ENCODE measurements around the gene EIF1B. TPM values are rescaled to one million over a fixed set of nuclear protein-coding genes. Genes with fewer than 3 reads are reported as not detected.

Gene EIF1B
- polyA plus RNA-seq, 5 donors = 97.0 to 112 (median 104) TPM

DNA sequence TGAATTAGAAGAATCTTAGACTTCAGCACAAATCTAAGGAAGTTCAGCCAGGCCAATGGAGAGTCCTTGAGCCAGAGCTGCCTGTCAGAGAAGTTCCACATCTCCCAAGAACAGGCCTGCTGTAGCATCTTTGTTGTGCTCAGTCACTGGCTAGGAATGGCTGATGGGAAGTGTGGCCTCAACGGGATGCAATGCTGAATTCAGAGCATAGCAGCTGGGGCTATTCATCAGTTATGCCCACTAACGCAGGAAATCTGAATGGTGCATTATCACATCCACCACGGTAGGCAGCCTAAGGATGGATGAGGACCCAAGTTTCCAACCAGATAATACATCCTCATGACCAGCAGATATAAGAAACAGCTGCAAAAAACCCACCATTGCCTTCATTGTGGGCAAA, 3.2 kb upstream of the EIF1B start:
- DNase-seq = no peak

DNA sequence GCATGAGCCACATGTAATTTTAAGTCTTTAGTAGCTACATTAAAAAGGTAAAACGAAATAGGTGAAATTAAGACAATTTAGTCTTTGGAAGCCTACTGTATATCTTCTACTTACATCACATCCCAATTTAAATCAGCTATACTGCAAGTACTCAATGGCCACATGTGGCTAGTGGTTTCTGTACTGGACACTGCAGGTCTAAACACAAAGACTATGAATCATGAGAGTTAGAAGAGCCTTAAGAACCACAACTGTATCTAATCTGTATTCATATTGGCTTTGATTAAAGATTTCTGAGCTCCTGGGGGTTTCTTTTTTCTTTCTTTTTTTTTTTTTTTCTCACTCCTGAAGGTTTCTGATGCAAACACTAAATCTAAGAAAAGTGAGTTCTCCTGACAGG, 2.3 kb upstream of the EIF1B start:
- DNase-seq = no peak

DNA sequence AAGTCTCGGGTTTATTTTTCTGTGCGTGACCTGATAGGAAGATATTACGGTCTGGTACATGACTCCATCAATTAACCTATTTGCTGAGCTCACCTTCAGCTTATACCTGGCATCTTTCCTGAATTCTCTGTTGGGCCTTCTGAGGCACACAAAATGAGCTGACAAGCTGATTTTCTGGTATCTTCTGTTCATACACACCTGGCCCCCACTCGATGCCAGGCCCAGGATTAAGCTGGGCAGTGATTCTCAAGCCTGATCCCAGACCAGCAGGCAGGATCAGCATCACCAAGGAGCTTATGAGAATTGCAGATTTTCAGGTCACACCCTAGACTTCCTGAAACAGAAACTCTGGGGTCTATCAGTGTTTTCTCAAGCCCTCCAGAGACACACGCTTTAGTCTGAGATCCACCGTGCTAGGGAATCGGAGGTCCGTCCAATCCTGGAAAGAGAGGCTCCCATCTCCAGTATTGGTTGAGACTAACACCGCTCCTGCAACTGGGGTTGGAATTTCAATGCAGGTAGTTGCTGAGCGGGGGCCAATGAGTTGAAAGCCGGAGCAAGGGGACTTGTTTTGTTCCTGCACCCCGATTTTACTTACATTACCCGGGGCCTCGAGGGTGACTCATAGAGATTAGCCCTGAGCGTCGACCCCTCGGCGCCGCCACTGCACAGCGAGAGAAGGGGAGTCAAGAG, 636 bp upstream of the EIF1B start:
- no peak for DNase-seq

DNA sequence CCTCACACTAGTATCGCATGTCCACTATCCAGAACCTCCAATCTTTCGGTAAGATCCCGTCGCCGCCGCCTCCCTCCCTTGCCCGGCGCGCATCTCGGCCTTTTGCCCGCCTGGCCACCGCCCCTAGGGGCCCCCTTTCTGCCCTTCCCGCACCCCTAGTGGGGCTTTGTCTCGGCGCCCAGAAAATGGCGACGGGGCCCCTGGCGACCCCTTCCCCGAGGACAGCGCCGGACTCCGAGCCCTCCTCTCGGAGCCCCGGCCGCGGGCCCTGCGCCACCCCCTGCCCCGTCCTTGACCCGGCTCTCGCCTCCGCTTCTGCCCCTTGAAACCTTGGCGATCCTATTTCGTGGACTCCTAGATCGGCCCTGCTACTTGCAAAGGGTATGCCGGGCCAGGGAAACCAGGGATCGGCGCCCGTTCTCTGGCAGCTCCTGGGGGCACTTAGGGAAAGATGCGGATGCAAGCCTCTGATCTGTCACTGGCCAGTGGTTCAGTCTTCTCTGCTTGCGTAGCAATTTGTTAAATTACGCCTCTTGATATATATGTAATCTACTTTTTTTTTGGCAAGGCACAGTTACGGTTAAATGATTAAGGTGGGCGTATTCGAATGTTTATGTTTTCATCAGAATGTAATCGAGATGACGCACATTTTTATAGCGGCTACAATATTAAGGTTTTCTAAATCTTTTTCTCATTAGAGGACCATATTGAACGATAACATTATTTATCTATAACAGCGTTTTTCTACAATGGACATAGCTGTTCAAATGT, 603 bp downstream of the EIF1B start:
- DNase-seq = peak in 1 of 2 donors; percentile 67

DNA sequence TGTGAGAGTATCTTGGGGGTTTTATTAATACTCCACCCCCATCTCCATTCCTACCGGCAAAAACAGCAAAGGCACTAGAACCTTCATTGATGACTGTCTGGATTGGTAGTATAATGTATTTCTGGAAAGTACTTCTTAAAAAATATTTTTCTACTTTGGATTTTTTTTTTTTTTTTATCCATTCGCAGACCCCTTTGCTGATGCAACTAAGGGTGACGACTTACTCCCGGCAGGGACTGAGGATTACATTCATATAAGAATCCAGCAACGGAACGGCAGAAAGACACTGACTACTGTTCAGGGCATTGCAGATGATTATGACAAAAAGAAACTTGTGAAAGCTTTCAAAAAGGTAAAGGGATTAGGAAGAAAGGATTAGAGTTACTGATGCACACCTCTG, 1.2 kb downstream of the EIF1B start:
- DNase-seq = no peak

DNA sequence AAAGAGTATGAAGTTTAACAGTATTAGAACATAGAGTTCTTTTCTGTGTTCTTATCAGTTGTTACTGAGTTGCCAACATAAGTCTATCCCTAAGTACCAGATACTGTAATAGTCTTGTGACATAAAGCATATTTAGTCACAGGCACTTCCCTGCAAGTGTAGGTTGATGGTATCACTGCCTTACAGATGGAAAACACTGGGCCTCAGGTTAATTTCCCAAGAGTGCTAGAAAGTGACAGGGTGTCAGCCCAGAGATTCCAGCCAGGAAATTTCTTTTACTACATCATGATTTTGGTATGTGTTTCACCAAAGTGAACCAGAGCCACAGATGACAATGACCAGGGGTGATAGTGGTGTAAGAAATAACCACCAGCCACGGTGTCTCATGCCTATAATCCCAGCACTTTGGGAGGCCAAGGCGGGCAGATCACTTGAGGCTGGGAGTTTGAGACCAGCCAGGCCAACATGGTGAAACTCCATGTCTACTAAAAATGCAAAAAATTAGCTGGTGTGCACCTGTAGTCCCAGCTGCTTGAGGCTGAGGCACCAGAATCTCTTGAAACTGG, 3.2 kb downstream of the EIF1B start:
- DNase-seq = no peak

DNA sequence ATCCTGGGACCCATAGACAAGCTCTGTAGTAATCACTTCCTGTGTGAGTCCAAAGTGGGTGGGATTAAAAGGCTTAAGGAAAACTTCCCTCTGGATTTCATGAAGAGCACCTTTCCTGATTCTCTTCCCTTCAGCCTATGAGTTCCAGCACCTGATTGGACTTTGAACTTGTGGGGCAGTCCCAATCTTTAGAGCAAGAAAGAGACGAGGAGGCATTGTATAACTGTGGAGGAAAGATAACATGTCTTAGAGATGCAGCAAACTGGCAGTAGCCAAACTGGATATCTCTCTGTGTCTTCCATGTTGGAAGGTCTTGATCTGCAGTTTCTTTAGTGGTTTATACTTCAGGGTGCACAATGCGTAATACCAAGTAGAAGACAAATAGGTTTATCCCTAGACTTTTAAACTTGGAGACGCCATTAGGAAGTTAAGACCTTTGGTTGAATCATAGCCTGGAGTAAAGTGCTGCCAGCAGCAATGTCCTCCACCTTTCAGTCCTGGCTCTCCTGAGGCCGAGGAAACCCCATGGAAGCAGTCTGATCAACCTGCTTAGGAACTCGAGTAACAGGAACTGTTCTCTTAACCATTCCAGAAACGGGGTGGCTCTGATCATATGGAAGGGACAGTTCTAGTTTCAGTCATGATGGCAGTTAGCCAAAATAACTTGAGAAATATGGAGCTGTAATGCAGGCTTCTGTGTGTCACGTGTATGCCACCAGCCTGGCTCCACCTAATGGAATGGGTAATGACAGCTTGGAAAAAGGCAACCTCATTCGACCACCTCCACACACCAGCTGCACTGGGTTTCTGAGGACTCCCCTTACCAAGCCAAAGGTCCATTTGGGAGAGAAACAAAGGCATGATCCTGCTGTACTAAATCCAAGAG, 4.7 kb downstream of the EIF1B start:
- DNase-seq = no peak

DNA sequence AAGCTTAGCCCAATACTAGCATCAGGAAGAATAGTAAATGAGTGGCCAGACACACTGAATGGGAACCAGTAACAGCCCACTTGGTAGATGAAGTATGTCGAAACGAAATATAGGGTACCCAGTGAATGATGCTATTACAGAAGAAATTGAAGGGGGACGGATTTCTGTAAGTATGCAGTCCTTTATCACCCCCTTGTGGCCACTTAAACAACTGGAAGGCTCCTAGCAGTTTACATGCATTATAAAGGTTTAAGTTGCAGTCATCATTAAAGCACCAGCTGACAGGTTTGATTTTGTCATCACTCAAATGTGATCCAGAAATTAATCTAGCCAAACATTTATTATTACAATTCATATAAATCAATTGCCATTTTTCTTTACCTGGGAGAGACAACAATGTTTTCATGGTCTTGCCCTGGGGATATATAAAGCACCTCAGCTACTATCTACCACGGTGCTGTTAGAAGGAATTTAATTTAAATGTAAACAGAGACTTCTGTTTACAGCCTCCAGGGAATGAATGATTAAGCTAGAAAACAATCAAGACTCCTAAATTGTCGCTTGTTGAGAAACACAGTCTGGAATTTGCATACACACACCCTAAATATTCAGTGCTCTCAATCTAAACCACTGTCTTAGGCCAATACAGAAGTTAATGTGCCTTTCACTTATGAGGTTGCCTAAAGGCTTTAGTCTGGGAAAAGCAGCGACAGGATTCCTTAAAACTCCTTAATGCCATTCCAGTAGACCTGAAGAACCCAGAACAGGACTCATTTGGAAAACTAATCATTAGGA, 7.8 kb downstream of the EIF1B start:
- peak in 1 of 2 donors; percentile 48 for DNase-seq

DNA sequence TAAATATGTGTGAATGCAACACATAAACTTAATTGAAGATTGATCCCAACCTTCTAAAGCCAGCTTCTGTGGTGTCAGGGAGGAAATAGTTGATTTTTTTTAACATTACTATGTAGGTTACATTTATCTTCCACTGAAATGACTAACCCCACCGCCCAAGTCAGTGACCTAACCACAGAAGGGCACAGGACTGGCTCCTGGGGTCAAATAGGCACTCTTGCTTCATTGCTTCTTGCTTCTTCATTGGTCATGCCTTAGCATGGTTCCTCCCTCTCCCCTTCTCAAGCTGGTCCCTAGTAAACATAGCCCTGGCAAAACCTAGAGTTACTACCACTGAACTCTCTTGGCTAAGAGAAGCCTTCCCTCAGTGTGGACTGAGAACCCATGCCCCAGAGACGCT, 12.3 kb downstream of the EIF1B start:
- no peak for DNase-seq

DNA sequence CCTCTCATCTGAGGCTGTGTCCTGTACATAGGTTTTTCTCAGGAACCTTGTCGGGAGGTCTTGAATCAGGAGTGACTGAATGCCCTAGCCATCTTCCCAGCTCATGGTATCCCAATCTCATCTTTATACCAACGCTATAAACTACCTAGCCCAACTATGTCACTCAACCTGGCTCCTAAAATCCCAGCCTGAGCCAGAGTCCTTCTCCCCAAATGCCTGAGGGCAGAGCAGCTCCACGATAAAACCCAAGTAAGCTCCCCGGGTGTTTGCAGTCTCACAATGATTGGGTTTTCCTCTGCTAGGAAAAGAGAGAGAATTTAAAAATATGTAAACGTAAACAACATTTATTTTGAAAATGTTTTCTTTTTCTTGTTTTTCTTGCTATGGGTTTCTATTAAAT, 14.4 kb downstream of the EIF1B start:
- DNase-seq = no peak

DNA sequence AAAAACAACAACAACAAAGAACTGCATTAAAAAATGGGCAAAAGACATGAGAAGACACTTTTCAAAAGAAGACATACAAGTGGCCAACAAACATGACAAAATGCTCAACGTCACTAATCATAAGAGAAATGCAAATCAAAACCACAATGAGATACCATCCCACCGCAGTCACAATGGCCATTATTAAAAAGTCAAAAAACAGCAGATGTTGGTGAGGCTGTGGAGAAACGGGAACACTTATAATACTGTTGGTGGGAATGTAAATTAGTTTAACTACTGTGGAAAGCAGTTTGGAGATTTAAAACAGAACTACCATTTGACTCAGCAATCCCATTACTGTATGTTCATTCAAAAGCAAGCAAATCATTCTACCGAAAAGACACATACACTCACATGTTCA, 15.1 kb downstream of the EIF1B start:
- no peak for DNase-seq

DNA sequence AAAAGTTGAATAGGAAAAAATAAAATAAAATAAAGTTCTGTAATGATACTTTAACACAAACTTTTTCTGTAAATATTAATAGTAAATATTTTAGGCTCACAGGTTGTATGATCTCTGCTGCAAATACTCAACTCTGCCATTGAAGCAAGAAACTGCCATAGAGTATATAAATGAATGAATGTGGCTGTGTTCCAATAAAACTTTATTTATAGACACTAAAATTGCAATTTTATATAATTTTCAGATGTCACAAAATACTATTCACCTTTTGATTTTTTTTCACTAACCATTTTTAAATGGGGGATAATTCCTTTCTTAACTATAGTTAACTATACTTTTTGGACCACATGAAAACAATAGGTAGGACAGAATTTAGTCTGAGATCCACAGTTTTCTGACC, 16.0 kb downstream of the EIF1B start:
- DNase-seq = no peak

DNA sequence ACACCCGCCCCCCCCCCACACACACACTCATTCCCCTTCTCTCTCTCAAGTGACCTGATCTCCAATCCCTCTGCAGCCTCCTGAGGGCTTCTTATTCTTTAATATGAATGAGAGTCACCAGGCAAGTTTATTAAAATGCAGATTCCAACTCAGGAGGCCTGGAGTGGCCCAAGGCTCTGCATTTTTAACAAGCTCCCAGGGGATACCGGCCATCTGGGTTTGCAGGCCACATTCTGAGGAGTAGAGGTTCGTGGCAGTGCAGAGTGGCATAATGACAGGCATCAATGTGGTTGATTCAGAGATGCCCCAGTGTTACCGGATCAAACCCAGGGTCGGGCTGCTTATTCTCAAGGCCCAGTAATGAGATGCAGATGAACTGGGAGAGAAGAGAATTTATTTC, 18.9 kb downstream of the EIF1B start:
- no peak for DNase-seq

DNA sequence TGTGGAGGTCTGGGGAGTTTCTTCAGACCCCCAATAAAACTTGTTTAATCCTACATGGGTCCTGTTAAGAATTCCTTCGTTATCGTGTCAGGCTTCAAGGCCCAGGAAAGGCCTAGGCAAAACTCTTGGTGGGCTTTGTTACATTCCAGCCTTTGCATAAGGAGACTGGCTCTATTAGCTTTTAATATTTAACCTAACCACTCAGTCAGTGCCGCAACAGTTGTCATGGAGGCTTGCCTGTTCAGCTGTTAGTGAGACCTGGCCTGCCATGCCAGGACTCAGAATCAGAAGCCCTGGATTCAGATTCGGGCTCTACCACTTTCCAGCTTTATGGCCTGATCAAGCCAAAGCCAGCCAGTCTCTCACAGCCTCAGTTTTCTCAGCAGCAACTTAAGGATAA, 19.6 kb downstream of the EIF1B start:
- no peak for DNase-seq

DNA sequence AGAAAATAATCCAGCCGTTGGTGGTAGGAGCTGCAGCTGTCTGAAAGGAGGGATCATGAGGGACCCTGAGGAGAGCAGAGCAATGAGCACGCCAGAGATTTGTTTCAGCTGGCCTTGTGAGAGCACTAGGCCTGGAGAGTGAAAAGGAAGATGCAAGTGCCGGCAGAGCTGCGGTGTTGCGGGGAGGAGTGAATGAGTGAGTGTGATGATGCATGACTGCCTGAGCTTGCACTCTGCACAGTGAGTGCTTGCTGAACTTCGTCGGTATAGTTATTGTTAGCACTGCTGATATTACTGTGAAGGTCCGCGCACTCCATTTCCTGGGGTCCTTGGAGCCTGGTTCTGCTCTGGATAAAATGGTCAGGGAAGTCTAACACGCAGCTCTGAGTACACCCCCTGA, 23.2 kb downstream of the EIF1B start:
- no peak for DNase-seq

DNA sequence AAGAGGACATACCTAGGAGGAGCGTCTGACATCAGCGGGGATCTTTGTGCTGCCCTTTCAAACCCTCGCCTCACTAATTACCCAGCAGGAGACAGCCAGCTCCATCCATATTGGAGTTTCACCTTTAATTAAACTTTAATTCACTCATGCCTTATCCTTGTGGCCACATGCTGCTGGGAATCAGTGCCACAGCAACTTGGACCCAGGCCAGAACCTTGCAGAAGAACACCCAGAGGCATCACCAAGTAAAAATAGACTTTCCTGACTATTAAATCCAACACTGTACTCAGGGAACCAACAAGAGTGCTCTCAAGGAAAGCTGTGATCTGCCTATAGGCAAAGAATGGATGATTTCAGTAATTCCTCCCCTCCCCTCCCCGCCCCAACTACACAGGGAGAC, 23.9 kb downstream of the EIF1B start:
- DNase-seq = no peak

DNA sequence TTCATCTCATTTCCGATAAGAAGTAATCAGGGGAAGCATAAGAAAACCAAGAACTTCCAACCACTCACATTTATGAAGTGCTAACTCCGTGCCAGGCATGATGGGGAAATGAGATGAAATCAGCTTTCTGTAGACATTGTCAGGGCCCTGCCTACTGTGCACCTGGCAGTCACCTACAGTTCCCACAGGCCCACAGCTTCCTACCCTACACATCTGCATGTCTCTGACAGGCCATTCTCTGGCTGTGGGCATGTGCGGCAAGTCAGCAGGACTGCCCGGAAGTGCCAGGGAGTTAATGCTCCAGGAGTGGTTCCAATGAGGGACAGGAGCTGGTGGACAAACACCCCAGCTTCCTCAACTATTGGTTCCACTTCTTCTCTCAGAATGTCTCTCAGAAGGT, 24.3 kb downstream of the EIF1B start:
- no peak for DNase-seq

DNA sequence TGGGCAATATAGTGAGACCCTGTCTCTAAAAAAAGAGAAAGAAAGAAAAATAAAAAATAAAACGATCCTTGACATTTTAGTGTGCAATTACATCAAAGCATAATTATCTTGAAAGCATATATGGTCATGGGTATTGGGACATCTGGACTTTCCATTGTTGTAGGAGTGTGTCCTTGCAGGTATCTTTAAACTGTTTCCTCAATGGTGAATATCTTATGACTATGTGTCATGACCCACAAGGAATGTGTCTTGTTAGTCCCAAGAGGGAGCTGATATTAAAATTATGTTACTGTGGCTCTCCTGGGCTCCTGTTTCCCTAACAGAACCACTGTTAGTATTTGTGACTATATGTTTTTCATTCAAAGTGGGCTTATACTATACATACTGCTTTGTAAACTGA, 26.6 kb downstream of the EIF1B start:
- no peak for DNase-seq

DNA sequence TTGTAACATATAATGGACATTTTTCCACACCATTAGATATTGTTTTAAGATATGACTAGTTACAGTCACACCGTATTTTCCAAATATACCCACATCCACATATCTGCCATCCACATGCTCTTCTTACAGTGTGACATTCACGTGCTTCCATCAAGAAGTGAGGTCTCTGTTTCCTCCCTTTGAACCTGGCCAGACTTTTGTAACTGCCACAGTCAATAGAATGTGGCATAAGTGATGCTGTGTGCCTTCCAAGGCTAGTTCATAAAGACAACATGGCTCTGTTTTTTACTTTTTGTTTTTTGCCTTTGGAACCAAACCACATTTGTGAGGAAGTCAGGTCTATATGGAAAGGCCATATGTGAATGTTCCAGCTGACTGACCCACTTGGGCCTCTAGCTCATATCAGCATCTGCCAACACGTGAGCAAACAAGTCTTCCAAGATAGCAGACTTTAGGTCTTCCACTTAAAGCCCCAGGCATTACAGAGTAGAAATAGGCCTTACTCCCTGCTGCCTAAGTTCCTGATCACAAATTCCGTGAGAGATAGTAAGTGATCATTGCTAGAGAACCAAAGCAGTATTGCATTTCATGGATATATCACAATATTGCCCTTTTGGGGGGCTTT, 27.1 kb downstream of the EIF1B start:
- DNase-seq = no peak

DNA sequence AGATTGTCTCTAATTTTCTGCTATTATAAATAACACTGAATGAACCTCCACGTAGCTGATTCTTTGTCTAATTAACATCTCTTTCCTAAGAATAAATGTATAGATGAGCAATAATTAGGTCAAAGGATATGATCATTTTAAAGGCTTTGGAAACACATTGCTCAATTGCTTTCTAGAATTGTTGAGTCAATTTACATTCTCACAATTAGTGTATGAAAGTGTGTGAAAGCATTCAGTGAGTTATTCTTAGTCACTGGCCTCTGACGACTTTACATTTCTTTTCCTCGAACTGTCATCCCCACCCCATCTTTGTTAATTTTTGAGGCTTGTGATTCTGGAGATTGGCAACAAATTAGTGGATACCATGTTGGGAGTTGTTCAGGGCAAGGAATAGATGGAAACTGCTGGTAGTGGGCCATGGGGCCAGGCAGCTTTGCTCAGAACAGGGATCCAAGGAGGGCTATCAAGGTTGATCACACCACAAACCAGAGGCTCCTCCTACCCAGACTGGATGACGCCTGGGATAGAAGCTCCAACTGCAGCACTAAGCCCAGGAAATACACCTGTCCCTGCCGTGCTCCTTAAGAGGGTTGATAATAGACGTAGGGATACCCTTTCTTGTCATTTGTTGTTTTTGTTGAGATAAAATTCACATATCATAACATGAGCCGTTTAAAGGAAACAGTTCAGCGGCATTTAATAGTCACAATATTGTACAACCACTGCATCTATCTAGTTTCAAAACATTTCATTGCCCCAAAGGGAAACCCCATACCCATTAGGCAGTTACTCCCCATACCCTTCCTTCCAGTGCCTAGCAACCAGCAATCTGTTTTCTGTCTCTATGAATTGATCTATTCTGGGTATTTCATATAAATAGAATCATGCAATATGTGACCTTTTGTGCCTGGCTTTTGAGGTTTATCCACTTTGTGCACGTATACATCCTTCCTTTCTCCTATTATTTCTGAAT, 27.9 kb downstream of the EIF1B start:
- no peak for DNase-seq

All from right lung (tissue), 5 donors.